HepG2 (cell line): ENCODE results near the gene HMCN2. TPM values are rescaled to one million over a fixed set of nuclear protein-coding genes. Genes with fewer than 3 reads are reported as not detected.
A peak's percentile ranks its signal among the peaks of the same experiment; 100 is the strongest.

ENCODE experiments used
- EEA1 ChIP-seq: sonication (generic); formaldehyde crosslinking; IDR thresholded peaks from 2 replicates; pipeline ENCODE4 v1.5.1; 2020; ENCODE audit warnings: mild to moderate bottlenecking, missing genetic modification reagents, borderline replicate concordance
- ELF1 ChIP-seq: sonication (generic); formaldehyde crosslinking; IDR thresholded peaks from 2 replicates; pipeline ENCODE4 v1.4.0; 2020; ENCODE audit warnings: missing genetic modification reagents
- ETV5 ChIP-seq: IDR thresholded peaks from 2 replicates; pipeline ENCODE4 v1.6.1; 2018; ENCODE audit warnings: missing biosample characterization, missing genetic modification reagents, inconsistent platforms, borderline replicate concordance
- FOXC1 ChIP-seq: sonication (generic); formaldehyde crosslinking; IDR thresholded peaks from 2 replicates; pipeline ENCODE4 v1.8.0; 2022; ENCODE audit warnings: mild to moderate bottlenecking, missing genetic modification reagents, borderline replicate concordance
- HMG20A ChIP-seq: IDR thresholded peaks from 2 replicates; pipeline ENCODE4 v1.6.1; 2016; ENCODE audit warnings: borderline replicate concordance
- KAT8 ChIP-seq: IDR thresholded peaks from 2 replicates; pipeline ENCODE4 v1.6.1; 2016; ENCODE audit warnings: missing genetic modification reagents, missing compliant biosample characterization
- LCORL ChIP-seq, 2 experiments: fragments of 450-650 bp in 1 of 2; sonication (generic) in 1 of 2; formaldehyde crosslinking in 1 of 2; IDR thresholded peaks; 2 replicates each; pipeline versions ENCODE4 v1.5.0 to v1.6.1; 2017 to 2020; ENCODE audit warnings: antibody characterized with exemption in 1 of 2, missing genetic modification reagents in 1 of 2
- NFKB2 ChIP-seq: sonication (generic); formaldehyde crosslinking; IDR thresholded peaks from 2 replicates; pipeline ENCODE4 v1.4.0; 2020; ENCODE audit warnings: missing genetic modification reagents, borderline replicate concordance
- SMAD3 ChIP-seq: sonication (generic); formaldehyde crosslinking; IDR thresholded peaks from 2 replicates; pipeline ENCODE4 v1.4.0; 2020; ENCODE audit warnings: missing genetic modification reagents
- TMF1 ChIP-seq: sonication (generic); formaldehyde crosslinking; IDR thresholded peaks from 2 replicates; pipeline ENCODE4 v1.8.1; 2022; ENCODE audit warnings: low read depth, missing genetic modification reagents
- TP53 ChIP-seq: sonication (generic); formaldehyde crosslinking; conservative IDR thresholded peaks from 2 replicates; pipeline ENCODE4 v1.4.0; 2020; ENCODE audit warnings: missing genetic modification reagents
- ZBTB33 ChIP-seq: sonication (generic); formaldehyde crosslinking; IDR thresholded peaks from 2 replicates; pipeline ENCODE4 v1.4.0; 2020; ENCODE audit warnings: missing genetic modification reagents
- ZC3H13 ChIP-seq: sonication (generic); formaldehyde crosslinking; IDR thresholded peaks from 2 replicates; pipeline ENCODE4 v1.8.1; 2023; ENCODE audit warnings: mild to moderate bottlenecking, missing genetic modification reagents, moderate library complexity
- ZMYM4 ChIP-seq: sonication (generic); formaldehyde crosslinking; IDR thresholded peaks from 2 replicates; pipeline ENCODE4 v1.8.1; 2023; ENCODE audit warnings: mild to moderate bottlenecking, missing genetic modification reagents
- ZNF260 ChIP-seq: sonication (generic); formaldehyde crosslinking; IDR thresholded peaks from 2 replicates; pipeline ENCODE4 v1.4.0; 2020; ENCODE audit warnings: missing genetic modification reagents, low read depth, mild to moderate bottlenecking, borderline replicate concordance
- ZNF329 ChIP-seq: sonication (generic); formaldehyde crosslinking; IDR thresholded peaks from 2 replicates; pipeline ENCODE4 v1.9.0; 2021; ENCODE audit warnings: low read depth, mild to moderate bottlenecking, missing genetic modification reagents
- ZNF552 ChIP-seq: sonication (generic); formaldehyde crosslinking; IDR thresholded peaks from 2 replicates; pipeline ENCODE4 v1.9.0; 2022; ENCODE audit warnings: missing genetic modification reagents, mild to moderate bottlenecking, borderline replicate concordance
- ZNF605 ChIP-seq: sonication (generic); formaldehyde crosslinking; IDR thresholded peaks from 2 replicates; pipeline ENCODE4 v1.8.0; 2022; ENCODE audit warnings: mild to moderate bottlenecking, missing genetic modification reagents
- ZNF775 ChIP-seq: sonication (generic); formaldehyde crosslinking; IDR thresholded peaks from 2 replicates; pipeline ENCODE4 v1.4.0; 2020; ENCODE audit warnings: missing genetic modification reagents, mild to moderate bottlenecking, moderate library complexity, borderline replicate concordance
- ZNF777 ChIP-seq: sonication (generic); formaldehyde crosslinking; IDR thresholded peaks from 2 replicates; pipeline ENCODE4 v1.4.0; 2020; ENCODE audit warnings: missing genetic modification reagents
- ZNF792 ChIP-seq: IDR thresholded peaks from 2 replicates; pipeline ENCODE4 v1.6.1; 2016
- ZNF883 ChIP-seq: sonication (generic); formaldehyde crosslinking; IDR thresholded peaks from 2 replicates; pipeline ENCODE4 v1.5.1; 2020; ENCODE audit warnings: mild to moderate bottlenecking, missing genetic modification reagents; ENCODE audit errors: not compliant biosample characterization
- ZNF891 ChIP-seq: sonication (generic); formaldehyde crosslinking; IDR thresholded peaks from 2 replicates; pipeline ENCODE4 v1.5.0; 2020; ENCODE audit warnings: mild to moderate bottlenecking, missing genetic modification reagents
- polyA plus RNA-seq, 8 experiments: library from polyadenylated mRNA; depleted of rRNA in 3 of 8; stranded (reverse) in 7 of 8; unstranded in 1 of 8; fragments of >200 nt; fragmentation: Illumina TruSeq in 4 of 8; extraction: Trizol in 4 of 8; gene quantifications; 2 replicates each; pipeline versions ENCODE4 v1.2.1 to v1.2.3, GENCODE V29; 2011 to 2016; ENCODE audit warnings: low read depth in 4 of 8, missing spikeins in 1 of 8, mixed read lengths in 1 of 8; ENCODE audit not compliant: insufficient read depth in 1 of 8
- total RNA-seq, 5 experiments: library from RNA; depleted of rRNA; stranded (reverse); fragments of >200 nt; fragmentation: Illumina TruSeq; extraction: Trizol; gene quantifications; 2 replicates each; pipeline ENCODE4 v1.2.3, GENCODE V29; 2016; ENCODE audit warnings: low read depth in 1 of 5
- TF ChIP-seq, protein P1 (sequence below): sonication (generic); formaldehyde crosslinking; IDR thresholded peaks from 2 replicates; pipeline ENCODE4 v1.5.0; 2020; ENCODE audit warnings: mild to moderate bottlenecking, missing genetic modification reagents, moderate library complexity
- TF ChIP-seq, protein P2 (sequence below): sonication (generic); formaldehyde crosslinking; IDR thresholded peaks from 2 replicates; pipeline ENCODE4 v1.5.0; 2020; ENCODE audit warnings: missing genetic modification reagents

Gene HMCN2
- total and polyA plus RNA-seq, 2 of the 13 experiments (the other 11 are each of a cell fraction or from before 2014, with no cell fraction given): 0.09 TPM; not detected in 1

DNA sequence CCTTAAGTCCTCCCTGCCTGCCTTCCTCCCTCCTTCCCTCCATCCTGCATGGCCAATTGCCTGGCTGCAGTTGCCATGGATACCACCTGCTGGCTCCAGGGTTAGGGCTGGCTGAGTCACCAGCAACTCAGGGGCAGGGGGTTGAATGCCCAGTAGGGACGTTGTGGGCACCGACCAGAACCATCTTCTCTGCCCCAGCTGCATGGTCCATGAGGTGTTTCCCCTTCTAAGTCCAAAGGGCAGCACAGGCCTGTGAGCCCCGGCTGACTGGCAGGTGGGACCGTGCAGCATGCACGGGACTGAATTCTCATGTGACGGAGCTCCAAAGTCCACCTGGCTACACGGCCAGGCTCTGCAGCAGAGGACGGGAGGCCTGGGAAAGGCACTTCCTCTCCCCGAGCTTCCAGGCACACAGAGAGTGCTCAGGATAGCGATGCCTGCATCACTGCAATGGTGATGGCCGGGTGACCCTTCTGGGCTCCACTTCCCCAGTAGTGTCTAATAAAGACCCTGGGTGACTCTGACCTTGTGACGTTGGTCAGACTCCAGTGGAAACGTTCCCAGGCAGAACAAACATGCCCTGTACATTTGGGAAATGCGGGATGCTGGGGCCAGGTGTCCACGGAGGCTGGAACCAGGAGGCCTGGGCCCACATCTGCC is 184.9 kb downstream of the HMCN2 start (continued):
- TF ChIP-seq, protein P1, sequence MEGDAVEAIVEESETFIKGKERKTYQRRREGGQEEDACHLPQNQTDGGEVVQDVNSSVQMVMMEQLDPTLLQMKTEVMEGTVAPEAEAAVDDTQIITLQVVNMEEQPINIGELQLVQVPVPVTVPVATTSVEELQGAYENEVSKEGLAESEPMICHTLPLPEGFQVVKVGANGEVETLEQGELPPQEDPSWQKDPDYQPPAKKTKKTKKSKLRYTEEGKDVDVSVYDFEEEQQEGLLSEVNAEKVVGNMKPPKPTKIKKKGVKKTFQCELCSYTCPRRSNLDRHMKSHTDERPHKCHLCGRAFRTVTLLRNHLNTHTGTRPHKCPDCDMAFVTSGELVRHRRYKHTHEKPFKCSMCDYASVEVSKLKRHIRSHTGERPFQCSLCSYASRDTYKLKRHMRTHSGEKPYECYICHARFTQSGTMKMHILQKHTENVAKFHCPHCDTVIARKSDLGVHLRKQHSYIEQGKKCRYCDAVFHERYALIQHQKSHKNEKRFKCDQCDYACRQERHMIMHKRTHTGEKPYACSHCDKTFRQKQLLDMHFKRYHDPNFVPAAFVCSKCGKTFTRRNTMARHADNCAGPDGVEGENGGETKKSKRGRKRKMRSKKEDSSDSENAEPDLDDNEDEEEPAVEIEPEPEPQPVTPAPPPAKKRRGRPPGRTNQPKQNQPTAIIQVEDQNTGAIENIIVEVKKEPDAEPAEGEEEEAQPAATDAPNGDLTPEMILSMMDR (CRISPR knock-in tag): peak; percentile 34; the same call in 1 of the 2 replicates
- 0 out of 2 replicates have a peak, but pooled peaks have one; percentile 23 for TF ChIP-seq TP53
- TF ChIP-seq ZNF552 (CRISPR knock-in tag): peak; percentile 98
- TF ChIP-seq ZNF891: peak; percentile 72; the same call in 1 of the 2 replicates
- TF ChIP-seq ZNF605 (CRISPR knock-in tag): peak; percentile 98
- peak; percentile 86 for TF ChIP-seq ZNF777 (CRISPR knock-in tag)
- TF ChIP-seq ZNF775 (CRISPR knock-in tag): 0 out of 2 replicates have a peak, but pooled peaks have one; percentile 56
- peak; percentile 95 for TF ChIP-seq TMF1 (CRISPR knock-in tag)
- TF ChIP-seq FOXC1: peak; percentile 99
- TF ChIP-seq EEA1 (CRISPR knock-in tag): no peak
- peak; percentile 80; the same call in 1 of the 2 replicates for TF ChIP-seq SMAD3 (CRISPR knock-in tag)
- TF ChIP-seq LCORL (IDR thresholded peaks at IDR 0.05): no peak
- peak; percentile 93 for TF ChIP-seq LCORL (CRISPR knock-in tag; IDR thresholded peaks at IDR 0.05)
- 0 out of 2 replicates have a peak, but pooled peaks have one; percentile 56 for TF ChIP-seq ZC3H13 (CRISPR knock-in tag)
- peak; percentile 87 for TF ChIP-seq KAT8 (CRISPR knock-in tag)
- peak; percentile 93 for TF ChIP-seq ZNF329 (CRISPR knock-in tag)
- TF ChIP-seq ZNF792 (CRISPR knock-in tag): peak; percentile 92
- no peak for TF ChIP-seq ZNF260 (CRISPR knock-in tag)
- TF ChIP-seq ZMYM4: peak; percentile 79; the same call in 1 of the 2 replicates
- TF ChIP-seq ELF1 (CRISPR knock-in tag): peak; percentile 65
- peak; percentile 99 for TF ChIP-seq NFKB2 (CRISPR knock-in tag)
- peak; percentile 63 for TF ChIP-seq ETV5 (CRISPR knock-in tag)
- TF ChIP-seq, protein P2, sequence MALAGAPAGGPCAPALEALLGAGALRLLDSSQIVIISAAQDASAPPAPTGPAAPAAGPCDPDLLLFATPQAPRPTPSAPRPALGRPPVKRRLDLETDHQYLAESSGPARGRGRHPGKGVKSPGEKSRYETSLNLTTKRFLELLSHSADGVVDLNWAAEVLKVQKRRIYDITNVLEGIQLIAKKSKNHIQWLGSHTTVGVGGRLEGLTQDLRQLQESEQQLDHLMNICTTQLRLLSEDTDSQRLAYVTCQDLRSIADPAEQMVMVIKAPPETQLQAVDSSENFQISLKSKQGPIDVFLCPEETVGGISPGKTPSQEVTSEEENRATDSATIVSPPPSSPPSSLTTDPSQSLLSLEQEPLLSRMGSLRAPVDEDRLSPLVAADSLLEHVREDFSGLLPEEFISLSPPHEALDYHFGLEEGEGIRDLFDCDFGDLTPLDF (CRISPR knock-in tag): peak; percentile 50; the same call in 1 of the 2 replicates
- TF ChIP-seq ZBTB33 (CRISPR knock-in tag): peak; percentile 75
- TF ChIP-seq ZNF883 (CRISPR knock-in tag): peak; percentile 91
- peak; percentile 85 for TF ChIP-seq HMG20A (CRISPR knock-in tag)
